22Rv1 (cell line): ENCODE data around the gene POC5.

ENCODE experiments used
- ZFX ChIP-seq: fragments of 450-650 bp; IDR thresholded peaks from 2 replicates; pipeline ENCODE4 v1.6.1; 2017; ENCODE audit warnings: antibody characterized with exemption, borderline replicate concordance
- TF ChIP-seq, protein P1 (sequence below): fragments of 450-650 bp; IDR thresholded peaks from 2 replicates; pipeline ENCODE4 v1.5.1; 2017; ENCODE audit warnings: mild to moderate bottlenecking

DNA sequence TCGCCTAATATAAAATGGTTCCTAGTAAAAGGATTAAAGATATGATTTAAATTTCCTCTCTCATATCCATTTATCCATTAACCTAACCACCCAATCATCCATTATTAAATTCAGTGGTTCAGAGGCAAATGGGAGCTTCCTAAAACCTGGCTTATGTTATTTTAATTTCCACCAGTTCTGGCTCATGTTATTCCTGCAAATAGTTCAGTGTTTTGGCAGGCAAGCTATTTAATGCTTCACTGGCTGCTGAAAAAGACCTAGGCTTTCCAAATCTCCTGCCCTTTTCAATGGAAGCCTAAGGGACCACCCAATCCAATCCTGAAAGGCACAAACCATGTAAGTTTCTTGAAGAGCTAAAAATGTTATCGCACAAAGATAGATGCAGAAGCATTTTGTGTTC lies 52.3 kb downstream of the POC5 start:
- TF ChIP-seq ZFX: no peak
- TF ChIP-seq, protein P1, sequence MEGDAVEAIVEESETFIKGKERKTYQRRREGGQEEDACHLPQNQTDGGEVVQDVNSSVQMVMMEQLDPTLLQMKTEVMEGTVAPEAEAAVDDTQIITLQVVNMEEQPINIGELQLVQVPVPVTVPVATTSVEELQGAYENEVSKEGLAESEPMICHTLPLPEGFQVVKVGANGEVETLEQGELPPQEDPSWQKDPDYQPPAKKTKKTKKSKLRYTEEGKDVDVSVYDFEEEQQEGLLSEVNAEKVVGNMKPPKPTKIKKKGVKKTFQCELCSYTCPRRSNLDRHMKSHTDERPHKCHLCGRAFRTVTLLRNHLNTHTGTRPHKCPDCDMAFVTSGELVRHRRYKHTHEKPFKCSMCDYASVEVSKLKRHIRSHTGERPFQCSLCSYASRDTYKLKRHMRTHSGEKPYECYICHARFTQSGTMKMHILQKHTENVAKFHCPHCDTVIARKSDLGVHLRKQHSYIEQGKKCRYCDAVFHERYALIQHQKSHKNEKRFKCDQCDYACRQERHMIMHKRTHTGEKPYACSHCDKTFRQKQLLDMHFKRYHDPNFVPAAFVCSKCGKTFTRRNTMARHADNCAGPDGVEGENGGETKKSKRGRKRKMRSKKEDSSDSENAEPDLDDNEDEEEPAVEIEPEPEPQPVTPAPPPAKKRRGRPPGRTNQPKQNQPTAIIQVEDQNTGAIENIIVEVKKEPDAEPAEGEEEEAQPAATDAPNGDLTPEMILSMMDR: no peak
